ENCODE data around the gene TPI1.
A peak's percentile ranks its signal among the peaks of the same experiment; 100 is the strongest.

TPI1 gene

GRCh38 chr12:6867413-6868210 lies at the start of gene TPI1:
TPI1 (plus strand) TSS chr12:6867531; CDS start chr12:6867567, 36 bp downstream.
- DNase-seq (ENCODE audit: low spot score) = peak; percentile 82

GRCh38 chr12:6817662-6818157 lies 49.6 kb upstream of the TPI1 start:
- no peak for DNase-seq (ENCODE audit: low spot score)

DNA sequence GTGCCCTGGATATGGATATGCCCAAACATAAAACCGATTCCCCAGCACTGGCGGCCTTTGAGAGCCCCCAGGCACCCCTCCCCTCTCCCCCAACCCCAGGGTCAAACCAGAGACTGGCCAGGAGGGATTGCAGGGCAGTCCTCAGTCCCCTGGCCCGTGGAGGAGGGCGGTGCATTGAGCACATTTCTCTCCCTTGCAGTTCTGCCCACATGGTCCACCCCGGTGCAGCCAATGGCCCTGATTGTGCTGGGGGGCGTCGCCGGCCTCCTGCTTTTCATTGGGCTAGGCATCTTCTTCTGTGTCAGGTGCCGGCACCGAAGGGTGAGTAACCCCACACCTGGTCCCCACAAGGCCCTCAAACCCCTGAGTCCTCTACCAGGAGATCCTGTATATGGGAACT lies 49.1 kb upstream of the TPI1 start:
- no peak for DNase-seq (ENCODE audit: low spot score)

GRCh38 chr12:6818645-6819044 lies 48.7 kb upstream of the TPI1 start:
- no peak for DNase-seq (ENCODE audit: low spot score)

- DNase-seq (ENCODE audit: low spot score) = no peak
Observed at GRCh38 chr12:6819106-6820030, 48.0 kb upstream of the TPI1 start.

DNA sequence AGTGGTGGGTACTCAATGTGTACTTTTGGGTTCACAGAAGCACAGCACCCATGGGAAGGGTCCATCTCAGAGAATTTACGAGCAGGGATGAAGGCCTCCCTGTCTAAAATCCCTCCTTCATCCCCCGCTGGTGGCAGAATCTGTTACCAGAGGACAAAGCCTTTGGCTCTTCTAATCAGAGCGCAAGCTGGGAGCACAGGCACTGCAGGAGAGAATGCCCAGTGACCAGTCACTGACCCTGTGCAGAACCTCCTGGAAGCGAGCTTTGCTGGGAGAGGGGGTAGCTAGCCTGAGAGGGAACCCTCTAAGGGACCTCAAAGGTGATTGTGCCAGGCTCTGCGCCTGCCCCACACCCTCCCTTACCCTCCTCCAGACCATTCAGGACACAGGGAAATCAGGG lies 47.2 kb upstream of the TPI1 start:
- no peak for DNase-seq (ENCODE audit: low spot score)

DNA sequence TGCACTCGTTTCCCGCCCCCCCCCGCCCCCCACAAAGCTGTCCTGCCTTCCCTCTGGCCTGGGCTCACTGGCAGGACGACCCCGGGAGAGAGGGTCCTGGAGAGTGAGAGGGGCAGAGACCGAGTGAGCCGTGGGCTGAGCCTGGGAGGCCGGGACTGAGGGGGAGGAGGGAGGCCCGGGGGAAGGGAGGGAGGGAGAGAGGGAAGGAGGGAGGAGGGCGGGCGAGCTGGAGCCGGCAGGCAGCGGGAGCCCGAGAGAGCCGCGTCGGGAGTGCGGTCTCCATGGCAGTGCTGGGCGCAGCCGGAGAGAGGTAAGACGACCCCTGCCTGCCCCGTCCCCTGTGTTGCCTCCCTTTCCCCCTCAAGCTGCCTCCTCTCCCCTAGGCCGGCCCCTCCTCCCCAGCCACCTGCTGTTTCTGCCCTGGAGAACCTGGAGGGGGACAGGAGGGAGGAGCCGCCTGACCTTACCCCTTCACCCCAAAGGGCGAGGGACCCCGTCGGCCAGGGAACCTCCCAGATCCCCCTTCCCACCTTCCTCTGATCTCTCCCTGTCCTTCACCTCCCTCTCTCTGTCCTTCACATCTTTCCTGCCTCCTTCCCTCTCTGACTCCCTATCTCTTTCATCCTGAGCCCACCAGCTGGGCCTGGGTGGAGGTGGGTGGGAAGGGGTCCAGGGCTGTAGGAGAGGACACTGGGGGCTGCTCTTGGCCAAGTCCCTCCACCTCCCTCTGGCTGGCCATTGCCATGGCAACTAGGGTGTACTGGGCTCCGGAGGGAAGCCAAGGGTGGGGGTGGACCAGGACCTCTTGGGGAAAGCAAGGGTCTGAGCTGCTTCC lies 45.5 kb upstream of the TPI1 start, which contains the start of gene GPR162:
GPR162 (plus strand) TSS at position 231 of the 835 bp plus-strand sequence. CDS start 2,078 bp downstream, outside the sequence.
- DNase-seq (ENCODE audit: low spot score) = peak; percentile 24

- DNase-seq (ENCODE audit: low spot score) = no peak
Observed at GRCh38 chr12:6822426-6823135, 44.8 kb upstream of the TPI1 start.

DNA sequence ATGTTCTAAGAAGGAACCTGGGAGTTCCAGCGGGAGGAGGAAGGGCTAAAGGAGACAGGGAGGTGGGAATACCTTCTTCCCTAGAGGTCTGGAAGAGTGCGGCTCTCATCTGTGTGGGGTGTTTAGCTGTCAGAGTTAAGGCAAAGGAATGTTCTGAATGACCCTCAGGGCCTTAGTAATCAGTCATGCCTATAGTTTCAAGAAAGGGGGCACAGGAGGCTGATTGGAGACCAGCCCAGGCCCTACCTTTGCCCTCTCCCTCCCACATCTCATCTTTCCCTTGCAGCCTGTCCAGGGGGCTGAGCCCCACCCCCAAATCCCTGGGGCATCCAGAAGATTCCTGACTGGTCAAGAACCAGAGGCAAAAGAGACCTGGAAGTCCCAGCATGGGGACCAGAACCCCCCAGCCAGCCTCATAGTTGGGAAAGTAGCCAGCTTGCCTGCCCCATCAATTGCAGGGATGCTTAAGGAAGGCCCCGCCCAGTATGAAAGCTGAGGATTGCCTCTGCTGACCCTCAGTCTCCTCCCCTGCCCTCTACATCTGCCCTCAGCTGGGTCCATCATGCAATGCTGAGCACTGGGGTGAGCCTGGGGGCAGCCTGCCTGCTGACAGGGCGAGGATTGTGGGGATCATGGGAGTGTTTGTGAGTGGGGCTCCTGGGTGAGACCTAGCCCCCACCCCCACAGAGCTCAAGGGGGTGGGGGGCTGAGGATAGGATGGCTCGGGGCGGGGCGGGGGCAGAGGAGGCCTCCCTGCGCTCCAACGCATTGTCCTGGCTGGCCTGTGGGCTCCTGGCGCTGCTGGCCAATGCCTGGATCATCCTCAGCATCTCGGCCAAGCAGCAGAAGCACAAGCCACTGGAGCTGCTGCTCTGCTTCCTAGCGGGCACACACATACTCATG lies 43.9 kb upstream of the TPI1 start:
- no peak for DNase-seq (ENCODE audit: low spot score)

GRCh38 chr12:6824085-6824775 lies 43.1 kb upstream of the TPI1 start:
- no peak for DNase-seq (ENCODE audit: low spot score)

GRCh38 chr12:6824901-6825381 lies 42.4 kb upstream of the TPI1 start:
- no peak for DNase-seq (ENCODE audit: low spot score)

GRCh38 chr12:6825398-6826124 lies 41.8 kb upstream of the TPI1 start:
- peak; percentile 88 for DNase-seq (ENCODE audit: low spot score)

DNA sequence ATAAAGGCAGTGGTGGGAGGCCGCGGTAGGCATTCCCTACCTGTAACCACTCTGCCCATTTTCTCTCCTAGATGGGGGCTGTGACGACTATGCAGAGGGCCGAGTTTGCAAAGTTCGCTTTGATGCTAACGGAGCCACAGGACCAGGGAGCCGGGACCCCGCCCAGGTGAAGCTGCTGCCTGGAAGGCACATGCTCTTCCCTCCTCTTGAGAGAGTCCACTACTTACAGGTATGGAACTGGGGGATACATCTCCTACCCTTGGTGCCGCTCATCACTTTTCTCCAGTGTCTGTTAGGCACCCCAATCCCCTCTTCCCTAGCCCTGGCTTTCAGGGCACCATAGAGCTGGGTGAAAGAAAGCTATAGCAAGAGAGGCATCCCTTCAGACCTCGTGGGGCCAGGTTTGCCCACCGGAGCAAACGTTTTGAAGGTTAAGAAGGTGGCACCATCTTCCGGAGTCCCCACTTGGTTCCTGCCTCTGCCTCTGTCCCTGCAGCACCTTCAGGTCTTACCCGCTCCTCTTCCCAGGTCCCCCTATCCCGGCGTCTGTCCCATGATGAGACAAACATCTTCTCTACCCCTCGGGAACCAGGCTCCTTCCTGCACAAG lies 41.1 kb upstream of the TPI1 start:
- no peak for DNase-seq (ENCODE audit: low spot score)

GRCh38 chr12:6826734-6827436 lies 40.4 kb upstream of the TPI1 start:
- DNase-seq (ENCODE audit: low spot score) = no peak

DNA sequence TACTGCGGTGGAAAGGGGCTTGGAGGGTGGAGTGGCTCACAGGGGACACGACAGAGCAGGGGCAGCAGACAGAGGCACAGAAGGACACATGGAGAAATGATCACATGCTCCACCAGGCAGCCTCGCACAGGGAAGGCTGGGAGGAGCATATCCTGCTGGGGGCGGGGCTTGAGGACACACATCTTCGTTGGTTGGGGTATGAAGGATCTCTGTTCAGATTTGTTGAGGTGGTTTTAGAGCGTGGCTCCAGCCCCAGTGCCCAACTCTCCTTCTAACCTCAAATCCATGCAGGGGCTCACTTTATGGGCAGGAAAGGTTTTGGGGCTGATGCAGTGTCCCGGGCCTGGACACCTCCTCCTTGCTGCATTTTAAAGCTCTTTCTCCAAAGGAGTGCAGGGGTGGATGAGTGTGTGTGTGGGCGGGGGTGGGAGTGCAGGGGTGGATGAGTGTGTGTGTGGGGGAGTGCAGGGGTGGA lies 39.9 kb upstream of the TPI1 start:
- DNase-seq (ENCODE audit: low spot score) = peak; percentile 89

DNA sequence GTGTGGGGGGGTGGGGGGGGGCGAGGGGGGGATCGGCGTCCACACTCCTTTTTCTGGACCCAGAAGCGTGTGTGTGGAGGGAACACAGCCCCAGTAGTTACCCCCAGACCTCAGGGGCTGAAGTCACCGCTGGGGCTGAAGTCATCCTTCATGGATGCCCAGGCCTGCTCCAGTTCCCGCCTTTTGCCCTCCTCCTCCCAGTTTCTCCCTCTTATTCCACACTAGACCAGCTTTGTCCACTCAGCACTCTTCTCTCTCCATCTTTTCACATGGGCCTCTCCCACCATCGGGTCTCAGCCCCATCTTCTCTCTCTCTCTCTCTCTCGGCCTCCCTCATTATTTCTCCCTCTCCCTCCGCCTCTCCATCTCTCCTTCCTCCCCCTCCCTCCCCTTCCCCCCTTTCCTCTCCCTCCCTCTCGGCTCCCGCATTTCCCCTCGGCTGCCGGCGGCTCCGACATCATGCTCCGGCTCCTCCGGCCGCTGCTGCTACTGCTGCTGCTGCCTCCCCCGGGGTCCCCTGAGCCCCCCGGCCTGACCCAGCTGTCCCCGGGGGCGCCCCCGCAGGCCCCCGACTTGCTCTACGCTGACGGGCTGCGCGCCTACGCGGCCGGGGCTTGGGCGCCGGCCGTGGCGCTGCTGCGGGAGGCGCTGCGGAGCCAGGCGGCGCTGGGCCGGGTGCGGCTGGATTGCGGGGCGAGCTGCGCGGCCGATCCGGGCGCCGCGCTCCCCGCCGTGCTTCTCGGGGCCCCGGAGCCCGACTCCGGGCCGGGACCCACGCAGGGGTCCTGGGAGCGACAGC lies 39.1 kb upstream of the TPI1 start, which contains the start of gene P3H3:
P3H3 (plus strand) TSS at position 426 of the 799 bp plus-strand sequence; CDS start at position 460, 34 bp downstream.
- DNase-seq (ENCODE audit: low spot score) = peak; percentile 71
